ENCODE measurements around the gene MLH1. TPM values are rescaled to one million over a fixed set of nuclear protein-coding genes. Genes with fewer than 3 reads are reported as not detected.
A peak's percentile ranks its signal among the peaks of the same experiment; 100 is the strongest.
"Not testable (repeated sequence)": the region's sequence is repeated elsewhere in the genome, so short reads cannot be mapped to it uniquely, and the experiment has no call there.

Gene MLH1
- total RNA-seq, 4 donors from 2014 or later, result 30.7 to 39.1 (median 33.5) TPM

DNA sequence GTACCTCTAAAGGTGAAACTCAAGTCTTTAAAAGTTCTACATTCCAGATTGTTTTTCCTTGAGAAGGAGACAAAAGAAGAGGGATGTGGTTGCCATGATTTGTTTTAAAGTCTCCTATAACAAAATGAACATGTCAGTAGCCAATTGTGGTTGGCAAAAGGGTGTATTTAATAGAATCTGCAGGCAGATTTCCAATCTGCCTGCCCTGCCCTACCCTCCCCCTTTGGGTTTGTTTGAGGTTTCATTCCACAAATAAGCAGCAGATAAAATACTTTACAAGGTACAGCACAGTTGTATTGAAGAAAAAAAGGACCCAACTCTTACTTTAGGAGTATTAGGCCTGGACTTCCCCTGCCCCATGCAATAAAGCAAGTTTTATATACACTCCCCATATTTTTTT lies 59.5 kb downstream of the MLH1 start:
- no peak for ATAC-seq
- Histone ChIP-seq H3K27me3 (no peaks in the 10 kb centered on the region), H3K27ac (peak overlapping the region in 2 of 4 donors; percentile 67 to 71), H3K4me1 (peaks cover 2 to 55% (median 9%) of the 10 kb centered on the region in 3 donors), H3K4me3 (no peak overlapping the region), H3K9me3 (no peaks in the 10 kb centered on the region), H3K36me3 (peaks cover 4 to 85% of the 10 kb centered on the region in 2 donors)
- TF ChIP-seq POLR2AphosphoS5 (IDR thresholded peaks at IDR 0.05) (no peak), POLR2A (IDR thresholded peaks at IDR 0.05) (no peak), EP300 (IDR thresholded peaks at IDR 0.05) (no peak)
- TF ChIP-seq, protein P1, sequence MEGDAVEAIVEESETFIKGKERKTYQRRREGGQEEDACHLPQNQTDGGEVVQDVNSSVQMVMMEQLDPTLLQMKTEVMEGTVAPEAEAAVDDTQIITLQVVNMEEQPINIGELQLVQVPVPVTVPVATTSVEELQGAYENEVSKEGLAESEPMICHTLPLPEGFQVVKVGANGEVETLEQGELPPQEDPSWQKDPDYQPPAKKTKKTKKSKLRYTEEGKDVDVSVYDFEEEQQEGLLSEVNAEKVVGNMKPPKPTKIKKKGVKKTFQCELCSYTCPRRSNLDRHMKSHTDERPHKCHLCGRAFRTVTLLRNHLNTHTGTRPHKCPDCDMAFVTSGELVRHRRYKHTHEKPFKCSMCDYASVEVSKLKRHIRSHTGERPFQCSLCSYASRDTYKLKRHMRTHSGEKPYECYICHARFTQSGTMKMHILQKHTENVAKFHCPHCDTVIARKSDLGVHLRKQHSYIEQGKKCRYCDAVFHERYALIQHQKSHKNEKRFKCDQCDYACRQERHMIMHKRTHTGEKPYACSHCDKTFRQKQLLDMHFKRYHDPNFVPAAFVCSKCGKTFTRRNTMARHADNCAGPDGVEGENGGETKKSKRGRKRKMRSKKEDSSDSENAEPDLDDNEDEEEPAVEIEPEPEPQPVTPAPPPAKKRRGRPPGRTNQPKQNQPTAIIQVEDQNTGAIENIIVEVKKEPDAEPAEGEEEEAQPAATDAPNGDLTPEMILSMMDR (IDR thresholded peaks at IDR 0.05), result no peak

DNA sequence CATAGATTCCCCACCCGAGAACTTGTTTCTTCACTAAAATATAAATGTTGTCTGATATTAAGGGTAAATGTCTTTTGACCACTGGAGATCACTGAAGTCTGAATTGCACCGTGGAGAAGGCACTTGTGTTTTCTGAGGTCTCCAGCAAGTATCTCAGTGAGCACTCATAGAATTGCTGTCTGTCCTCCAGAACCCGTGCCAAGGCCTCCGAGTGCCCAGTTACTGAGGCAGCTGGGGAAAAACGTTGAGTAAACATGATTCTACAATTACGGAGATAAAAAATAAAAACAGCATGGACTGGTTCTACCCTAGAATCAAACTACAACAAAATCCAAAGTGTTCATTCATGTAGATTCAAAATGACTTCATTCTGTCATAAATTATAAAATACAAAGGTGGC lies 60.0 kb downstream of the MLH1 start:
- WGBS, 2 donors (ENCODE audit: low coverage in 1 of 2), result 65 to 75% methylated on average over 4 of the region's 6 CpGs
- Histone ChIP-seq H3K4me3 (no peak overlapping the region), H3K9me3 (no peaks in the 10 kb centered on the region), H3K36me3 (peaks cover 4 to 85% of the 10 kb centered on the region in 2 donors), H3K27me3 (no peaks in the 10 kb centered on the region), H3K27ac (peak overlapping the region; percentile 58 to 72 (median 69)), H3K4me1 (peaks cover 2 to 55% (median 9%) of the 10 kb centered on the region in 3 donors)
- no peak for ATAC-seq
- TF ChIP-seq POLR2A (IDR thresholded peaks at IDR 0.05) (no peak), EP300 (IDR thresholded peaks at IDR 0.05) (no peak), POLR2AphosphoS5 (IDR thresholded peaks at IDR 0.05) (no peak)
- TF ChIP-seq, protein P1 (IDR thresholded peaks at IDR 0.05), result no peak

DNA sequence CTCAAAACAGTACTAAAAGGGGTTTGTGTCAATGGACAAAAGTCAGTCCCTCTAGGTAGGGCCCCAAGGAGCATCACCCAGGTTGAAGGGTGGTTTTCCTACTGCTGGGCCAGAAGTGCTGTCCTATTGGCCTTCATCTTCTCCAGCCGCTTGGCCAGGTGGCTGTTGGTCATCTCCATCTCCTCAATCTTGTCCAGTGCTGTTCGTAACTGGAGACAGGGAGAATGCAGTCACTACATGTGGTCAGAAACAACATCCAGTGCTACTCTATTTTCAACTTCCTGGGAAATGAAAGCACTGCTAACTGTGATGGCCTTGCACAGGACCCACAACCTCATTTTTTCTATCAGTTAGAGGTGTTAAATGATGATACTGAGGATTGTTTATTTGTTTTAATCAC lies 60.4 kb downstream of the MLH1 start:
- Histone ChIP-seq H3K4me1 (peaks cover 2 to 55% (median 9%) of the 10 kb centered on the region in 3 donors), H3K9me3 (no peaks in the 10 kb centered on the region), H3K36me3 (peaks cover 4 to 85% of the 10 kb centered on the region in 2 donors), H3K4me3 (no peak overlapping the region), H3K27me3 (no peaks in the 10 kb centered on the region), H3K27ac (peak overlapping the region; percentile 58 to 72 (median 69))
- TF ChIP-seq EP300 (IDR thresholded peaks at IDR 0.05), result no peak
- no peak for TF ChIP-seq POLR2AphosphoS5 (IDR thresholded peaks at IDR 0.05)
- TF ChIP-seq, protein P1 (IDR thresholded peaks at IDR 0.05), result no peak
- no peak for TF ChIP-seq POLR2A (IDR thresholded peaks at IDR 0.05)
- no peak for ATAC-seq
- WGBS, 2 donors (ENCODE audit: low coverage in 1 of 2), result 84% methylated on average over 2 of the region's 2 CpGs; no CpG with 5 or more reads in 1 of the 2 donors

DNA sequence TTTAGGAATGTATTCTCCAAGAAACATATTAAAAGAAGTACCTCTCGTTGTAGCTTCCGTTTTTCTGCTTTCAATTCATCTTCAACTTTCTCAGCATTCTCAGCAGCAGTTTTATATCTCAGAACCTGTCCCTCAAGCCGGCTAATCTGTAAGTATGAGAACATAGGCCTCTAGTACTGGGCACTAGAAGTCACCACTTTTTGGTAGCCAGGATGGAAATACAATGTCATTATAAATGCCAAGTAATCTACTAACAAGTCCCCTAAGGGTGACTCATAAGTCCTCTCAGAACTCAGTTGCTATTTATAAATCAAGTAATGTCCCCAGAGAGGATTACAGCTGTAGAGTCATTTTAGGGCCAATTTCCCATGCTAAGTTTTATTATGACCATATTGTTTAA lies 61.1 kb downstream of the MLH1 start:
- ATAC-seq, result peak; percentile 84
- H3K4me3 ChIP-seq, result no peak overlapping the region
- H3K27ac ChIP-seq, result peak overlapping the region; percentile 58 to 72 (median 69)
- TF ChIP-seq EP300 (IDR thresholded peaks at IDR 0.05) (no peak), POLR2A (IDR thresholded peaks at IDR 0.05) (no peak), POLR2AphosphoS5 (IDR thresholded peaks at IDR 0.05) (peak; percentile 68)
- TF ChIP-seq, protein P1 (IDR thresholded peaks at IDR 0.05), result no peak
- H3K27me3 ChIP-seq, result no peaks in the 10 kb centered on the region
- H3K36me3 ChIP-seq, result peaks cover 4 to 85% of the 10 kb centered on the region in 2 donors
- H3K4me1 ChIP-seq, result peaks cover 2 to 55% (median 9%) of the 10 kb centered on the region in 3 donors
- H3K9me3 ChIP-seq, result no peaks in the 10 kb centered on the region
- 21 to 36% methylated on average over 3 of the region's 3 CpGs for WGBS, 2 donors (ENCODE audit: low coverage in 1 of 2)

DNA sequence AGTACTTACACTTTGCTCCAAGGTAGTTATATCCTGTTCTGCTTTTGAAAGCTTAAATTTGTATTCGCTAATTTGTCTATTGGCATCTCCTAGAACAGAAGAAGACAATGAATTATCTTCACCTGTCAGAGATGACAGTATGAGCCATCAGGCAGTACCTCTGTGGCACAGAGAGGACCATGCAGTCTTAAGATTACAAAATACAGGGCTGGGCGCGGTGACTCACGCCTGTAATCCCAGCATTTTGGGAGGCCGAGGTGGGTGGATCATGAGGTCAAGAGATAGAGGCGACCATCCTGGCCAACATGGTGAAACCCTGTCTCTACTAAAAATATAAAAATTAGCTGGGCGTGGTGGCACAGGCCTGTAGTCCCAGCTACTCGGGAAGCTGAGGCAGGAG lies 61.8 kb downstream of the MLH1 start:
- not testable (repeated sequence) for H3K27me3 ChIP-seq, ATAC-seq, H3K4me3 ChIP-seq, H3K9me3 ChIP-seq
- H3K4me1 ChIP-seq, result peaks cover 2 to 50% (median 9%) of the 10 kb centered on the region in 3 donors
- H3K36me3 ChIP-seq, result peaks cover 4 to 85% of the 10 kb centered on the region in 2 donors
- WGBS, 2 donors (ENCODE audit: low coverage in 1 of 2), result 95 to 100% methylated on average over 1 to 3 of the region's 8 CpGs
- peak overlapping the region; percentile 27 to 72 (median 69) for H3K27ac ChIP-seq
